HCT116 (cell line): ENCODE measurements around the gene IGSF3. TPM values are rescaled to one million over a fixed set of nuclear protein-coding genes. Genes with fewer than 3 reads are reported as not detected.

ENCODE experiments used
- ATAC-seq: fragments of 200-7000 bp; cut with Tn5 transposase; 2 replicates; pipeline ENCODE4 v1.9.1; 2020; ENCODE audit warnings: mild to moderate bottlenecking, moderate library complexity
- BruUV-seq: library from RNA; stranded (reverse); fragments of 400-500 nt; replicated peaks from 2 replicates; lab custom pipeline; 2021; lab: Mats Ljungman, UMichigan
- CTCF ChIA-PET: fragments of 300-600 bp; sonication (Branson Sonifier 250); formaldehyde crosslinking; loops from one replicate; lab custom pipeline; 2021; ENCODE audit warnings: antibody characterized with exemption; lab: Charles Lee
- POLR2A ChIA-PET: fragments of 300-600, 350-600 bp; sonication (Branson Sonifier 250); formaldehyde crosslinking; loops from one replicate; lab custom pipeline; 2021; ENCODE audit warnings: antibody characterized with exemption; lab: Charles Lee
- RAD21 ChIA-PET, 2 experiments: fragments of 300-600 bp; sonication (Branson Sonifier 250); formaldehyde crosslinking; loops; one replicate each; lab custom pipeline; 2023; ENCODE audit warnings: low total read pairs in 2 of 2; ENCODE audit not compliant: uncharacterized antibody in 2 of 2, unreplicated experiment in 2 of 2, low non-redundant PET in 1 of 2; lab: Charles Lee
- DNase-seq: peaks from one replicate; pipeline ENCODE4 v3.0.0-alpha.2; 2010; ENCODE audit warnings: low read depth, low spot score
- H2AFZ ChIP-seq: fragments of 200-600 bp; shearing (Covaris generic), sonication (generic); 2 replicates; pipeline ENCODE4 v1.6.1; 2017; ENCODE audit warnings: low read depth, mixed run types, mixed read lengths, antibody characterized with exemption, low read length; ENCODE audit not compliant: poor library complexity, severe bottlenecking
- H3K27ac ChIP-seq: 2 replicates; pipeline ENCODE4 v1.5.1; 2012; ENCODE audit warnings: low read depth, low read length
- H3K27me3 ChIP-seq: fragments of 200-600 bp; sonication (generic); 2 replicates; pipeline ENCODE4 v1.6.1; 2016; ENCODE audit warnings: mixed run types, low read length, mixed read lengths; ENCODE audit not compliant: insufficient read depth
- H3K36me3 ChIP-seq, 2 experiments: fragments of 200-500 bp in 1 of 2; fragments of 200-600 bp in 1 of 2; sonication (Bioruptor generic) in 1 of 2; sonication (generic) in 1 of 2; 2 replicates each; pipeline versions ENCODE4 v1.5.1 to v1.6.1; 2014 to 2016; ENCODE audit warnings: low read length in 2 of 2, inconsistent platforms in 1 of 2, mixed read lengths in 1 of 2, mixed run types in 1 of 2; ENCODE audit not compliant: insufficient read depth in 2 of 2, control insufficient read depth in 1 of 2
- H3K4me1 ChIP-seq, 2 experiments: fragments of 200-600 bp in 1 of 2; sonication (generic) in 1 of 2; 2 replicates each; pipeline versions ENCODE4 v1.5.1 to v1.6.1; 2012 to 2017; ENCODE audit warnings: low read length in 2 of 2, inconsistent platforms in 1 of 2, mild to moderate bottlenecking in 1 of 2, mixed read lengths in 1 of 2, mixed run types in 1 of 2, moderate library complexity in 1 of 2; ENCODE audit not compliant: insufficient read depth in 2 of 2, control insufficient read depth in 1 of 2
- H3K4me2 ChIP-seq: fragments of 200-600 bp; sonication (generic); 2 replicates; pipeline ENCODE4 v1.6.1; 2017; ENCODE audit warnings: mixed run types, low read length, mixed read lengths
- H3K4me3 ChIP-seq, 2 experiments: fragments of 200-600 bp in 1 of 2; sonication (generic) in 1 of 2; replicated peaks in 1 of 2; 2 replicates each; pipeline ENCODE4 v1.5.1; 2011 to 2016; ENCODE audit warnings: low read length in 2 of 2, control low read depth in 1 of 2, low read depth in 1 of 2, mild to moderate bottlenecking in 1 of 2, mixed read lengths in 1 of 2, mixed run types in 1 of 2
- H3K79me2 ChIP-seq: fragments of 200-600 bp; sonication (generic); 2 replicates; pipeline ENCODE4 v1.6.1; 2017; ENCODE audit warnings: mild to moderate bottlenecking, mixed run types, low read length, moderate library complexity, mixed read lengths; ENCODE audit not compliant: insufficient read depth
- H3K9ac ChIP-seq: fragments of 200-600 bp; sonication (generic); 2 replicates; pipeline ENCODE4 v1.6.1; 2016; ENCODE audit warnings: low read length, mixed read lengths
- H3K9me2 ChIP-seq: fragments of 200-600 bp; sonication (generic), shearing (Covaris generic); 2 replicates; pipeline ENCODE4 v1.6.1; 2017; ENCODE audit warnings: mixed run types, mild to moderate bottlenecking, moderate library complexity; ENCODE audit not compliant: insufficient read depth
- H3K9me3 ChIP-seq, 2 experiments: fragments of 200-500 bp in 1 of 2; fragments of 200-600 bp in 1 of 2; sonication (Bioruptor generic) in 1 of 2; sonication (generic) in 1 of 2; 2 replicates each; pipeline ENCODE4 v1.6.1; 2014 to 2017; ENCODE audit warnings: low read length in 2 of 2, mixed read lengths in 2 of 2, inconsistent platforms in 1 of 2, low read depth in 1 of 2, mild to moderate bottlenecking in 1 of 2, mixed run types in 1 of 2, moderate library complexity in 1 of 2; ENCODE audit not compliant: control insufficient read depth in 1 of 2, insufficient read depth in 1 of 2
- H4K20me1 ChIP-seq: fragments of 200-600 bp; sonication (generic), shearing (Covaris generic); 2 replicates; pipeline ENCODE4 v1.6.1; 2017; ENCODE audit warnings: mixed run types, mild to moderate bottlenecking, moderate library complexity; ENCODE audit not compliant: insufficient read depth
- ELF1 ChIP-seq: IDR thresholded peaks from 2 replicates; pipeline ENCODE4 v1.6.1; 2012; ENCODE audit warnings: low read depth, borderline replicate concordance
- EZH2phosphoT487 ChIP-seq: fragments of 200-600 bp; IDR thresholded peaks from 2 replicates; pipeline ENCODE4 v1.6.1; 2018; ENCODE audit warnings: antibody characterized with exemption, borderline replicate concordance
- FOSL1 ChIP-seq: IDR thresholded peaks from 2 replicates; pipeline ENCODE4 v1.6.1; 2012; ENCODE audit warnings: low read depth
- JUND ChIP-seq: IDR thresholded peaks from 2 replicates; pipeline ENCODE4 v1.6.1; 2012
- POLR2A ChIP-seq: IDR thresholded peaks from 2 replicates; pipeline ENCODE4 v1.7.0; 2011; ENCODE audit warnings: borderline replicate concordance; ENCODE audit not compliant: insufficient read depth, insufficient read length; ENCODE audit errors: extremely low read depth
- RAD21 ChIP-seq: IDR thresholded peaks from 2 replicates; pipeline ENCODE4 v1.6.1; 2012; ENCODE audit warnings: low read depth, mild to moderate bottlenecking
- YY1 ChIP-seq: IDR thresholded peaks from 2 replicates; pipeline ENCODE4 v1.6.1; 2011; ENCODE audit warnings: low read length, low read depth, moderate library complexity, mild to moderate bottlenecking; ENCODE audit not compliant: insufficient replicate concordance; ENCODE audit errors: extremely low read depth
- intact Hi-C: fragments of 100-400 bp; cut with micrococcal nuclease; formaldehyde crosslinking; loops from 2 replicates; pipeline ENCODE4 v1.10.0; 2022
- total RNA-seq: library from RNA; stranded (reverse); gene quantifications from one replicate; pipeline ENCODE4 v1.2.1, GENCODE V29; 2021; ENCODE audit not compliant: unreplicated experiment
- TF ChIP-seq, protein P1 (sequence below): IDR thresholded peaks from 2 replicates; pipeline ENCODE4 v1.6.1; 2012; ENCODE audit warnings: low read depth
- TF ChIP-seq, protein P2 (sequence below): IDR thresholded peaks from 2 replicates; pipeline ENCODE4 v1.6.1; 2011; ENCODE audit warnings: mild to moderate bottlenecking, low read length, moderate library complexity; ENCODE audit not compliant: insufficient replicate concordance; ENCODE audit errors: extremely low read depth

The IGSF3 gene
- total RNA-seq, 1 experiment from 2014 or later, result 18.6 TPM

DNA sequence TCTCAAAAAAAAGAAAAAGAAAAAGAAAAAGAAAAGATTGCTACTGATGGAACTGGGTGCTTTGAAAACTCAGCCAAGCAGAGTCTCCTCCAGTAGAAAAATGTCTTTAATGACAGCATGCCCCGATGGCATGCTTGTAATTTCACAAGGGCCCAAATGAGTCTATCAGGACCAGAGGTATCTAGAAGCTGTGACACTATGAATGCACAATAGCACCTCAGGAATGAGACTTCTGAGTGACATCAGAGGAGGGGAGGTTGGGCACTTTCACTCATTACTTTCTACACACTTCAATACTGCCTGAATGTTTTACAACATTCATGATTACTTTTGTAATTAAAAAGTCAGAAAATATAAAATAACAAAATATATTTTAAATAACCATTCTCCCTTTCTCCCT is 81.6 kb downstream of the IGSF3 start:
- Histone ChIP-seq H3K79me2 (no peaks in the 10 kb centered on the region), H4K20me1 (no peaks in the 10 kb centered on the region), H3K27ac (no peak overlapping the region), H3K36me3 (no peaks in the 10 kb centered on the region), H2AFZ (no peak overlapping the region), H3K9me2 (no peaks in the 10 kb centered on the region), H3K27me3 (no peaks in the 10 kb centered on the region), H3K9ac (no peak overlapping the region), H3K4me2 (no peak overlapping the region), H3K4me3 (no peak overlapping the region), H3K9me3 (no peaks in the 10 kb centered on the region), H3K4me1 (peaks cover 5 to 15% of the 10 kb centered on the region in 2 experiments; a peak in 3 of 4 replicates)
- no peak for DNase-seq
- ATAC-seq, result no peak
- intact Hi-C loops, result no loop called here
- RAD21 ChIA-PET, result no interaction called here
- TF ChIP-seq YY1 (no peak), POLR2A (no peak), EZH2phosphoT487 (no peak), JUND (no peak), RAD21 (no peak), FOSL1 (no peak), ELF1 (no peak)
- TF ChIP-seq, protein P1, sequence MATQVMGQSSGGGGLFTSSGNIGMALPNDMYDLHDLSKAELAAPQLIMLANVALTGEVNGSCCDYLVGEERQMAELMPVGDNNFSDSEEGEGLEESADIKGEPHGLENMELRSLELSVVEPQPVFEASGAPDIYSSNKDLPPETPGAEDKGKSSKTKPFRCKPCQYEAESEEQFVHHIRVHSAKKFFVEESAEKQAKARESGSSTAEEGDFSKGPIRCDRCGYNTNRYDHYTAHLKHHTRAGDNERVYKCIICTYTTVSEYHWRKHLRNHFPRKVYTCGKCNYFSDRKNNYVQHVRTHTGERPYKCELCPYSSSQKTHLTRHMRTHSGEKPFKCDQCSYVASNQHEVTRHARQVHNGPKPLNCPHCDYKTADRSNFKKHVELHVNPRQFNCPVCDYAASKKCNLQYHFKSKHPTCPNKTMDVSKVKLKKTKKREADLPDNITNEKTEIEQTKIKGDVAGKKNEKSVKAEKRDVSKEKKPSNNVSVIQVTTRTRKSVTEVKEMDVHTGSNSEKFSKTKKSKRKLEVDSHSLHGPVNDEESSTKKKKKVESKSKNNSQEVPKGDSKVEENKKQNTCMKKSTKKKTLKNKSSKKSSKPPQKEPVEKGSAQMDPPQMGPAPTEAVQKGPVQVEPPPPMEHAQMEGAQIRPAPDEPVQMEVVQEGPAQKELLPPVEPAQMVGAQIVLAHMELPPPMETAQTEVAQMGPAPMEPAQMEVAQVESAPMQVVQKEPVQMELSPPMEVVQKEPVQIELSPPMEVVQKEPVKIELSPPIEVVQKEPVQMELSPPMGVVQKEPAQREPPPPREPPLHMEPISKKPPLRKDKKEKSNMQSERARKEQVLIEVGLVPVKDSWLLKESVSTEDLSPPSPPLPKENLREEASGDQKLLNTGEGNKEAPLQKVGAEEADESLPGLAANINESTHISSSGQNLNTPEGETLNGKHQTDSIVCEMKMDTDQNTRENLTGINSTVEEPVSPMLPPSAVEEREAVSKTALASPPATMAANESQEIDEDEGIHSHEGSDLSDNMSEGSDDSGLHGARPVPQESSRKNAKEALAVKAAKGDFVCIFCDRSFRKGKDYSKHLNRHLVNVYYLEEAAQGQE, result no peak
- TF ChIP-seq, protein P2, sequence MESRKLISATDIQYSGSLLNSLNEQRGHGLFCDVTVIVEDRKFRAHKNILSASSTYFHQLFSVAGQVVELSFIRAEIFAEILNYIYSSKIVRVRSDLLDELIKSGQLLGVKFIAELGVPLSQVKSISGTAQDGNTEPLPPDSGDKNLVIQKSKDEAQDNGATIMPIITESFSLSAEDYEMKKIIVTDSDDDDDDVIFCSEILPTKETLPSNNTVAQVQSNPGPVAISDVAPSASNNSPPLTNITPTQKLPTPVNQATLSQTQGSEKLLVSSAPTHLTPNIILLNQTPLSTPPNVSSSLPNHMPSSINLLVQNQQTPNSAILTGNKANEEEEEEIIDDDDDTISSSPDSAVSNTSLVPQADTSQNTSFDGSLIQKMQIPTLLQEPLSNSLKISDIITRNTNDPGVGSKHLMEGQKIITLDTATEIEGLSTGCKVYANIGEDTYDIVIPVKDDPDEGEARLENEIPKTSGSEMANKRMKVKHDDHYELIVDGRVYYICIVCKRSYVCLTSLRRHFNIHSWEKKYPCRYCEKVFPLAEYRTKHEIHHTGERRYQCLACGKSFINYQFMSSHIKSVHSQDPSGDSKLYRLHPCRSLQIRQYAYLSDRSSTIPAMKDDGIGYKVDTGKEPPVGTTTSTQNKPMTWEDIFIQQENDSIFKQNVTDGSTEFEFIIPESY, result no peak
- POLR2A ChIA-PET, result no interaction called here
- CTCF ChIA-PET, result no interaction called here
- no TSS peak for BruUV-seq
